Endometrium (tissue), 2 donors: Measurements from ENCODE around the gene FLNA.
"Not testable (repeated sequence)": the region's sequence is repeated elsewhere in the genome, so short reads cannot be mapped to it uniquely, and the experiment has no call there.

Source experiments
- FAIRE-seq: peaks from 2 replicates; lab custom pipeline; 2012; peaks lifted over from hg19 to GRCh38; lab: Jason Lieb, UNC
- donor health status: control.
- donor health status: control.

FLNA gene

DNA sequence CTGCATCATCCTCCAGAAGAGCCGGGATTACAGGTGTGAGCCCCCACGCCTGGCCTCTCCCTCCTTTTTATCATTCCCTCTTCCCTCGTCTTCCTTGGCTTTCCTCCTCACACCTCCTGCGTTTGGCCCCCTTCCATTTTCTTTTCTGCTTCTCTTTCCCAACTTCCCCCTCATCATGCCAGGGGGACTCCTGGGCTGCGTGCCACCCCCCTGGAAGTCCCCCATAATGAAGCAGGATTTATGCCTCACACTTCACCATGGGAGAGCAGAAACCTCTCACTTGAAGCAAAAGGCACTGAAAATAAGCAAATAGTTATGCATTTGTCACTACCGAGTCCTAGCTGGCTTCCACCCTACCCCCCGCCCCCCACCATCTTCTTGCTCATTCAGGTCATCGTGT lies 71.0 kb downstream of the FLNA start:
- FAIRE-seq = no peak

DNA sequence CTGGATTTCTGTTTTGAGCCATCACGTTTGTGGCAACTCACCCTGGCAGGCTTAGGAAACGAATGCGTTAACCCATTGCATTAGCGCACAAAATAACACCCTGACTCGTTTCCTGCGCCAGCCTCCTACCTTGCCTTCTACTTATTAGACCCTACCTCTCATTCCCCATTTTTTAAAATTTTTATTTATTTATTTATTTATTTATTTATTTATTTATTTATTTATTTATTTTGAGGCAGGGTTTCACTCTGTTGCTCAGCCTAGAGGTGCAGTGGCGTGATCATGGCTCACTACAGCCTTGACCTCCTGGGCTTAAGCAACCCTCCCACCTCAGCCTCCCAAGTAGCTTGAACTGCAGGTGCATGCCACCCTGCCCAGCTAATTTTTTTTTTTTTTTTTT lies 71.4 kb downstream of the FLNA start:
- FAIRE-seq = not testable (repeated sequence)

DNA sequence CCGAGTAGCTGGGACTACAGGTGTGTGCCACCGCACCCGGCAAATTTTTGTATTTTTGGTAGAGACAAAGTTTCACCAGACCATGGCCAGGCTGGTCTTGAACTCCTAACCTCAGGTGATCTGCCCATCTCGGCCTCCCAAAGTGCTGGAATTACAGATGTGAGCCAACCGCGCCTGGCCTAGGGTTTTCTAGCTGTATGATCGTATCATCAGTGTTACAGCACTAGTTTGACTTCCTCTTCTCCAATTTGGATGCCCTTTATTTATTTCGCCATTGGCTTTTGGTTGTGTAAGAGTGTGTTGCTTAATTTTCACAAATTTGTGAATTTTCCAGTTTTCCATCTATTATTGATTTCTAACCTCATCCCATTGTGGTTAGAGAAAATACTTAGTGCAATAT lies 73.6 kb downstream of the FLNA start:
- FAIRE-seq = no peak
